ENCODE data around the gene BCAS3.

GRCh38 chr17:61070649-61071048 is 393.0 kb downstream of the BCAS3 start:
- TF ChIP-seq CTCF (IDR thresholded peaks at IDR 0.05) (no peak), POLR2A (IDR thresholded peaks at IDR 0.05) (no peak)

All from lower leg skin (tissue), 3 donors.